ENCODE data around the gene EFEMP1.

Gene EFEMP1

DNA sequence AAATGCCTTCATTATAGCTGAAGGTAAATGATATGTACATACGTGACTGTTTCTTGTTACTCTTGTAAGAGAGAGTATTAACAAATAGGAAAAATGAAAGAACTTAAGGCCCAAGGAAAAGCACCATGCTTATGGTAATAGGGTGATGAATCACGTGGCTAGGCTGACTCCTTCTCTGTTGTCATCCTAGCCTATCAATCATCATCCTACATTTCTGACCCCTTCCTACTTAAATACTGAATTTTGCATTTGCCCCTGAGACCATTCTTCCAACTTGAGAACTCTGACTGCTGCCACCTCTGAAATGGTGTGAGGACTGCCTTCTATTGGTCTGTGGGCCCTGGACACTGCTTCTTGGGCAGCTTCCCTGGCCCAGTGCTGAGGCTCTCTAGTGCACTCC, 28.9 kb downstream of the EFEMP1 start:
- no peak for DNase-seq

DNA sequence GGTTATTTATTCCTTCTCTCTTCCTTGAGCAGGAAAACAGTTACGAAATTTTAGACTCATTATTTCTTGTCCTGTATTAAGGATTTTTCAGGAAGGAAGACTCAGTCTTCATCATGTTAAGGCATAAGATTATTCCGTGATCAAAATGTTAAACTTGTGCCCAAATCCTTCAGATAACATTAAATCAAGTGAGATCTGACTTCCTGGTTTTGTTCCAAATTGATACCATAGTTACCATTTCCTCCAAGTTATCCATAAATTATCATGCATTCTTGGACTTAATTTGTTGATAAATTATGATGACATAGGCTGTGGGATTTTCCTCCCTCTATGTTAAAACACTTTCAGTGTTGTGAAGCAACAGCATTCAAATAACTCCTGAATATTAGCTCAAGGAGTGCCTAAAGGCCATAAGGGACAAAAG, 31.9 kb downstream of the EFEMP1 start:
- no peak for DNase-seq

DNA sequence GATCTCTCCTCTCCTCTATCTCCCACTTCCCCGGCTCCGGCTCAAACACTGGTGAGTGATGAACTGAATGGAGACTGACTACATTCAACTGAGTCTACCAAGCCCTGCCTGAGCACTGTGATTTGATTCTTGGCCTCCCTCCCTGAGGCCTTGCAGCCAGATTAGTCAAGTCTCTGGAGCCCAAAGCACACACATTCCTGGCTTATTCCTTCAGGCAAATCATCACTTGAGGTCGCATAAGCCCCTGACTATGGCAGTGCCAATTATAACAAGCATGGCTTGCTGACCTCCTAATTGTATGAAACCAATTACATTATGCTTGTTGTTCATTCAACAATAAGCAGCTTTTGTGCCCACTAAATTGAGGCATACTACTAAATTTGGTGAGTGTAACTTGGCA, 34.6 kb downstream of the EFEMP1 start:
- no peak for DNase-seq

DNA sequence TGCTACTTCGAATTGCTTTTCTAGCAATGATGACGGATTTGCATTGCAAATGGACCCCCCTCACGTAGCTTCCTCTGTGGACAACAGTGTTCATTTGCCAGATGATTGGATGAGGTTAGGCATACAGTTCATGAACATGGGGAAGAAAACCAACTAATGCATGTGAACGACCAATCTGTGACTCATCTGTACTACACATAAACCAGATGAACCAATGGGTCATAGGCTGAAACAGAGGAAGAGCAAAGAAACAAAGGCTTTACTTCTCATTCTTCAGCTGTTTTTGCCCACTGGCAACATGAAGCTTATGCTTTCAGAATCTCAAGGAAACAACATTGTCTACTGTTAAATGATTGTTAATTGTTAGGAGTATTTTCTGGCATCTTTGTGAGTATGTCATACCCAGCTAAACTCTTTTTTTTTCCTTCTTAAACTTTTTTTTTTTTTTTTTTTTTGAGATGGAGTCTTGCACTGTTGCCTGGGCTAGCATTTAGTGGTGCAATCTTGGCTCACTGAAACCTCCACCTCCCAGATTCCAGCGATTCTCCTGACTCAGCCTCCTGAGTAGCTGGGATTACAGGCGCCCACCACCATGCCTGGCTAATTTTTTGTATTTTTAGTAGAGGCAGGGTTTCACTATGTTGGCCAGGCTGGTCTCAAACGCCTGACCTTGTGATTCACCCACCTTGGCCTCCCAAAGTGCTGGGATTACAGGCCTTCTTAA, 35.5 kb downstream of the EFEMP1 start:
- no peak for DNase-seq

DNA sequence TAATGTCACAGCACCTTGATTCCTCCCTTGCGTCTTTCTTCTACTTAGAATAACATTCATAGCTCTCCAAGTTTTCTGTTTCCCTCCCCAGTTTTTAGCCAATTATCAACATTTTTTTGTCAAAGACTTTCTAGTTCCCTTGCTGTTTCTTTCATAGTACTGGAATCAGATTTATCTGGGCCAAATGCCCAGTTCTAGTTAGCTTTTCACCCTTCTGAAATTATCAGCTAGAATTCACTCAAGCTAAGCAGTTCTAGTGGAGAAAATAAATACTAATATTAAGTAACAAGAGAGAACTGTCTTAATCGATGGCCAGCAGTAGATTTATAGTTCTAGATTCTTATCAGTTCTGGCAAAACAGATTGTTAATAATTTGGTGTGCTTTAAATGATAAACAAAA, 36.2 kb downstream of the EFEMP1 start:
- DNase-seq, result no peak

DNA sequence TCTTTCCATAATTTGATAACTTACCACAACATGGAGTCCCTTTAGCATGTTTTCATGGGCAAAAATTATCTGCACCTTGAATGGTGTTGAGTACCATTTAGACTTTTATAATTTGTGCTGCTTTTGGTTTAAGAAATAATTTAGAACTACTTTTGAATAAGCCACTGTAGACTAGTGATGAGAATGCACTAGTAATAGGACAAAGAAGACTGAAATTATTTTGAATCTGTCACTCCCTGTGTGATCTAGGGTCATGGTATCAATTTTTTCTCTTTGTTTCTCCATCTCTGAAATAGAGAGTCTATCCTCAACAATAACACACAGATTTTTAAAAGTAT, 37.7 kb downstream of the EFEMP1 start:
- DNase-seq, result no peak

DNA sequence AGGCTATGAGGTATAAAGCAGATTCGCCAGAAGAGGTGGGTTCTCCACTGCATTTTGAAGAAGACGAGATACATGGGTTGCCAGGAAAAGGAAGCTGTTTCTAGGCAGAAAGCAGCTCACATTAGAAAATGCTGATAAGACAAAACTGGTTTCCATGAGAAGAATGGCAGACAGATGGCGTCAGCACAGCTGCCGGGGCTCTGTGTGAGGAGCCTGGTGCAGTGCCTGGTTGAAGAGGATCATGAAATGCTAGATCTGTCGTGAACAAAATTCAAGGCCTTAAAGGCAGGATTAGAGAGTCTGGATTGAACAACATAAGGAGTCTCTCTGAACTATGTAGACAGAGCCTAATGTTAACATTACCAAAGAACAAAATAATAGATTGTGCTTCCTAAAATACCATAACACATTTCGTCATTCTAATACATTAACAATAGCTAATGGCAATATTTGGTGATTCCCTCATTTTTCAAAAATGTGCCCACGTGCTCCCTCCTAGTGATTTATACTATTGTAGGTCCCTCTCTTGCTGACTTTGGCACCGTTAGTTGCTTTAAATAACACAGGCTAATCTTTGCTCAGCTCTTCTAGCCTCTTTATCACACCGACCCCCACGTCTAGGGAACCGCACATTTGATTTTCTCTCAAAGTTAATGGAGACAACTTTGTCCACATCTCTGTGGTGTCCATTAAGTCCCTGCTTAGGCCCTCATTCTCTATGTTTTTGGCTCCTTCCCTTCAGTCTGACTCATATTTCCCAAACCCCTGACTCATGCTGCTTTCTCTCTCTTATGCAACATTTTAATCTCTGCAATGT, 38.2 kb downstream of the EFEMP1 start:
- DNase-seq, result no peak

DNA sequence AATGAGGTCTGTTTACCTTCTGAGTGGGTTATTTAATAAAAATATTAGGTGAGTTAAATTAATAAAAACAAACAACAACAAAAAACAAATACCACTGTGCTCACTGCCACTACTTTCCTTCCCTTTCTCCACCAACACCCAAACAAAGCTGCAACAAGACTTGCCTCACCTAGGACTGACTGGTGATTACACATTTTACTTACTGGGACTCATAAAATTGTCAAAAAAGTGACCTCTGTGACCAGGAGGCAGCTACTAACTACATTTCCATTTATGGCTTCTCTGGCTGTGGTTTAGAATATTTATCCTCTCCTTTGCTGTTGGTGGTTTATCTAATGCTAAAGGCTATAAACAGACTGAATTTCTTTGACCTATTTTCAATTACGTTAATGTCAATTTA, 39.8 kb downstream of the EFEMP1 start:
- no peak for DNase-seq

DNA sequence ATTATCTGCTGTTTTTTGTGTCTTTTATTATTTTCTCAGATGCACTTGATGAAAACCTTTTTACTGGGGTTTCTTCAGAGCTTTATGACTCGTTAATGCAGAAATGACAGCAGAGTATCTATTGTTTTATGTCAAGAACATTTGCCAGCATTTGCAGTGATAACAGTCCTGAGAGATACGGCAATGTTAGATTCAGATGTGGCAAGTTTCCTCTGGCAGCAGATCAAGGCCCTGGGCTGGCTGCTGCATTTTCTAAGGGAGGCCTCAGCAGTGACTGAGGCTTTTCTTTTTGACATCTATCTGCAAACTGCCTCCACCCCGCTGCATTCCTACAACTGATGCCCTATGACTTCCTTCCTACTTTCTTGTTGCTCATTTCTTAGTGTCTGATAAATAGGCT, 40.2 kb downstream of the EFEMP1 start:
- DNase-seq, result no peak

DNA sequence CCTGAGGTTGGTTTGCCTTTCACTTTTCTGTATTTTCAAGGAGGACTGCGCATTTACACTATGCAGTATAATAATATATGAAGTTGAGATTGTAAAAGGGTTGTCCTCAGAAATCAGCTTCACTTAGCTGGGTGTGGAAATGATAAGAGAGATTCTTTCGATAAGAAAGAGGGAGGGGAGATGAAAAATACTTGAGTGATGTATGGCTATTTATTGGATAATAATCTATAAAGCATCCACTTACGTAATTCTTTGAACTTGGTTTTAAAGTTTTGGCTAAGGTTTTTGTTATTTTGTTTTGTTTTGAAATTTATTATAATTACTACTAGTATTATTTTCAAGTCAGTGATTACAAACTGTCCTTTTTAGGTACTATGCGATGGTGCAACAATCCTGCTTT, 40.6 kb downstream of the EFEMP1 start:
- DNase-seq, result no peak

DNA sequence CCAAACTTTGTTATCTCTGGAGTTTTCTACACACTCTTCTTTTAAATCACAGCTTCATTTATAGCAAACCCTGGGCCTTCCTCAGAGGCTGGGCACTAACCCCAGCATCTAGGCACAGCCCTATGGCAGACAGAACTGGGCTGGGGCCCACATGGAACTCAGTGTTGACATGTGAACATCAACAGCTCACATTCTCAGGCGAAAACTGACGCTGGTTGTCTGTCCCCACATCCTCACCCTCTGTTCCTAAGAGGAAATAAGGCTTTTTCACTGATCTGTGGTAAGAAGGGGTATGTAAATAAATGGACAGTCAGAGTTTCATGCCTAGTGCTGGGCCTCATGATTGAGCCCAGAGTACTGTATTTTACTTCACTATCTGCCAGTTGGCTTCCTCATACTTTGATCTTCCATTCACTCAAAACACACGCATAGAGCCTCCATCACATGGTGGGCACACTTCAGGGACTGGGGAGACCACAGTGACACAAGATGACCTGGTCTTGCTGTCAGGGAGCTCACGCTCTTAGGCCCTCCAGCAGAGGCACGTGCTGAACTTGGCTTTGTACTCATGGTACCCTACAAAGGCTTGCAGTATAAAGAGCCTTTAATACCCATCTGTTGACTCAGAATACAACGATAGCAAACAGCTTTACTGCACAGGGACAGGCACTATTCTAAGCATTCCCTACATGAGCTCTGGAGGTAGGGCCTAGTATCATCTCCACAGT, 43.0 kb downstream of the EFEMP1 start:
- no peak for DNase-seq

DNA sequence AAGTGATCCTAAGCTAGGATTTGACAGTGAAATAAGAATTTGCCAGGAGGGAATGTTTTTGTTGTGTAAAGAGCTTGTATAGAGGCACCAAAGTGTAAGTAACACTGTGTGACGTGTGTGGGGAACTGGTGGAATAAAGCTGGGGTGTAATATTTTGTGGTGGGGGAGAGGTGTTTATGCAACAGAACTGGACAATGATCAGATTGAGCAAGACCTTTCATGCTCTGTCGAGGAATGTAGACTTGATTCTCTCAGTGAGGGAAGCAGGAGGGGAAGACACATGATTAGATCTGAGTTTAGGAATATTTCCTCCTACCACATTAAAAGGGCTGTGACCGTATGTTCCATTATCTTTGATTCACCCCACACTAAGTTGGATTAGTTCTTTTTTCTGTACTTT, 43.6 kb downstream of the EFEMP1 start:
- no peak for DNase-seq

DNA sequence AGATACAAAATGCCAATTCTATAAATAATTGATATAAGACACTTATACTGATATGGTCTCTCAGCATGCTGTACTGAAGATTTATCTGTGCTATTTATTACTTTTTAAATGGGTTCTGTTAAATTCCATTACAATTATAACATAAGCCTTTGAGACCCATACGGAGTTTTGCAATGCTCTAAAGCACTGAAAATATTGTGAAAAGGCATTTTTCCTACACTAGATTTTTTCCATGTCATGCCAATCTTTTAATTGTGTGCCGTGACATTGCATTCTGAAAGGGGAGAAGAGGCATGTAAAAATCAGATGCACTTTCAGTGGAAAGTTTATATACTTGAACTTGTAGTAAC, 46.5 kb downstream of the EFEMP1 start:
- no peak for DNase-seq

DNA sequence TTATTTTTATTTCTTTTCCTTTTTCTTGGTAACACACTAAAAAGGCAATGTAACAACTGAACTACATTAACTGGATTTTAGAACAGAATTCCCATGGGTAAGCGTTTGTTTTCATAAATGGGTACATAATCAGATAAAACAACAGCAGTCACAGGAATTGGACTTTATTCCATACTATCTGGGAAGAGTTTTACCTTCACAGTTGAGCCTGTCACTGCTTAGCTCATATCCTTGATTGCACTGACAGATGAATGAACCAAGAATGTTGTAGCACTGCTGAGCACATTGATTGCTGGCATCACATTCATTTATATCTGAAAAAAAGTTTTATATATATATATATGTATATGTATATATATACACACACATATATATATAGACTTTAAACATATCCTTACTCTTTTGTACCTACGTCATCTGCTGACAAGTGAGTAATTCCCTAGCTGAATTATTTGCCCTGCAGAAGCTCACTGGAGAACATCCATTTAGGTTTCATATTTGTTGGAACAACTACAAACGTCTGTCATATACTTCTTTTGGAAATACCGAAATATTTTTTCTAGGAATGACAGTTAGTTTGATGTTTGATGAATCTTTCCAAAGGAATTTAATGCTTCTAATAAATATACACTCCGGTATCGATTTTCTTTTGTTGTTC, 47.0 kb downstream of the EFEMP1 start:
- no peak for DNase-seq

DNA sequence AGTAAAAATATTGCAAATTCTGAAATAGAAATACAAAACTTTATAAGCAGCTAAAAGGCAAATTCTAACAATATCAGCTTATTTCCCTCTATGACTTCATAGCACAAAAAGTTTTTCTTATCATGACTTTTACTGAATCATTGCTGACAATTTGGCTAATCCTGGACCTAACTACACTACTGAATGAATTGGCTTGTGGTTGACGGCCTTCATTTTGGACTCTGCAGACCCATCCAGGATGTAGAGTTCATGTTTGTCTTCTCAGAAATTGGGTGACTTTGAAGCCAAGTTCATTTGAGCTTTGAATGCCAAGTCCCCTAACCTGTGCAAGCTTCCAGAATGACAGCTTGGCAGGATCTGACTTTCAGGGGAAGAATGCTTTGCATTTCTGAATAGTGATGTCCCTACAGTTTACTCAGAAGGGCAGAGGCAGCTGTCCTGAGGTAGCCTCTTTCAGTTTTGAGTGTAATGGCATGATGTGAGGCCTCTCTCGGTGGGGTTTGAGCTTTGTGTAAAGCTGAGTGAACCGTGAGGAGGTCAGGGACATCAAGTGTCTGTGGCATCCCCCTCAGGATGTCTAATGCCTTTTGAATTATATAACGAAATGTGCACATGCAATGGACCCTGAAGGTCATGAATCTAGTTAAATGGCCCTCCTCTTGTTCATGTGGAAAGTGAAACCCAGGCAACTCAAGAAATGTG, 48.0 kb downstream of the EFEMP1 start:
- no peak for DNase-seq

DNA sequence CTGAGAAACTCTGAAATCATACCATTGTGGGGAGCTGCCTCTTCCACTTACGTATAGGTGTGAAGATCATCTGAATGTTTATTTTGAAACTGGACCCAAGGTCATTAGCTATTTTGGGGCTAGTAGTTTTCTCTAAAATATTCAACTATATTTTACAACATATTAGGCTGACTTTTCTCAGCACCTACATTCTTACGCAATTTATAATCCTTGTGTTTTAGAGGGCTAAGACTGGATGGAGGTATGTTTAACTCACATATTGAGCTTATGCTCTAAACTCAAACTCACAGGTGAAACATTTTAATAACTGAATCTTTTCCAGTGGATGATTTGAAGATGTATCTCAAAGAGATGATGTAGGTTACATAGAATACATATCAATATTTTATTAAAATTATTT, 49.2 kb downstream of the EFEMP1 start:
- DNase-seq, result no peak

DNA sequence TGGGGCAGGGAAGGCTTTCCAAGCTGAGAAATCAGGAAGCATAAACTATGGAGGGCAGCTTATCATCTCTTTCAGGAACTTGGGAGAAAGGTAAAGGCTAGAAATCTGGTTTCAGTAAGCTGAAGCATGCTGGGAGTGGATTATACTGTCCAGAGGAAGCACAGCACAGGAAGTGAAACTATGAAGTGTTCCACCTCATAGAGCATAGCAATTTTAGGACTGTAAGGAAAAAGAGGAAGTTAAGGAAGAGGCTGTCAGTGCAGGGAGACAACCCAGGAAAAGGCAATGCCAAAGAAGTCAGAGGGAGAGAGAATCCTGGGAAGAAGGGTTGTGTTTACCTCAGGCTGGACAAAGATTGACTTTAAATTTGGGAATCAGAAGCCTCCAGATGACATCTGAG, 51.9 kb downstream of the EFEMP1 start:
- DNase-seq, result no peak

DNA sequence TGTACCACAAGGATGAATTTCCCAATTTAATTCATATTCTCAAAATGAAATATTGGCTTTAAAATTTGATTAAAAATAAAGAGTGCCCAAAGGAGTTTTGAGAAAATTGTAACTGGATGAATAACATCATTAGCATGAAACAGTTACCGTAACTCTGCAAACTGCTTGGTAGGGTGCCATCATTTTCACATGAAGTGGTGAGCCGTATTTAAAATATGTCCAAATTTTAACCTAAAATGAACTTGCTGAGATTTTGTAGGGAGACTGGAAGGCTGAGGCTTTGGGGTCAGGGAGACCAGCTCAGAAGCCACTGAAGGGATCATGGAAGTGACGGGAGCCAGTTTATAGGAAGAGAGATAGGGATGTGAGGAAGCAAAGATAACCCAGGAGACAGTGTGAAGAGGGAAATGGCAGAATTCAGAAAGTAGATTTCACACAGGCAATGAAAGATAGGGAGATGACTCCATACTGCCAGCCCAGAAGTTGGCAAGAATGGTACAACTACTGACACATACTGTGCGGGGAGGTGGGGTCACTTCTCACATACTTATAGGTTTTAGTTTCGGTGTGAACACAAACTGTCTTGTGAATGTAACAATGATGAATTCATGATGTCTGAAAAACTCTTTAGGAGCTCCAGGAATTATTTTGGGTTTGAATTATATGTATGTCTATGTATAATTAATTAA, 53.8 kb downstream of the EFEMP1 start:
- DNase-seq, result no peak

DNA sequence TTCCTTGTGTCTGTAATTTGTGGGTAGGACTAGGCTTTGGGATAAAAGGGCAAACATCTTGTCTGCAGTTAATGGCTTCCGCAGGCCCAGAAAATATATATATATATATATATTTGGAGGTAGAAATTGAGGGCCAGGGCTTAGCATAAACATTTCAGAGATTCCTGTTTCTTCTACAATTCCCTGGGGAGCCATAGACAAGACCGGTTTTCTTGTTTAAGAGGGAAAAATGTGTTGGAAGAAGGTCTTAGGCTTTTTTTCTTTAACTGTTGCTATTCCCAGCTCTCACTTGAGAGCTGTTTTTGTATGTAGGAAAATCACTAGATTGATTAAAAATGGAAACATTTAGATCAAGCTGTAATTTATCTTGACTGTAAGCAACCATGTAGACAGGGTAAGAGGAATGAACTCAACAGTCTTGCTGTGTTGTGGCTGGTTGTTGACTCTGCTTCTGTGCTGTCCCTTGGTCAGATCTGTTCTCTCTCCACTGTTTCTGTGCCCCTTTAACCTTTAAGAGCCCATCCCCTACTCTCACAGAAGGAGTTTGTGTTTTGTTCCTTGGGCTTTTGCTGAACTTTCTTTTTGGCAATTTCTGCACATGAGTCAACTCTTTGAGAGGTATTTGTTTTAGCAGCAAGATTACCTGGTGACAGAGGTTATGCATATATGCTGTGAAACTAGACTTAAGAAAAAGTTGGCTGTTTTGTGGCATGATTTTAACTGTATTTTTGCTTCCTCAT, 58.3 kb downstream of the EFEMP1 start:
- no peak for DNase-seq

DNA sequence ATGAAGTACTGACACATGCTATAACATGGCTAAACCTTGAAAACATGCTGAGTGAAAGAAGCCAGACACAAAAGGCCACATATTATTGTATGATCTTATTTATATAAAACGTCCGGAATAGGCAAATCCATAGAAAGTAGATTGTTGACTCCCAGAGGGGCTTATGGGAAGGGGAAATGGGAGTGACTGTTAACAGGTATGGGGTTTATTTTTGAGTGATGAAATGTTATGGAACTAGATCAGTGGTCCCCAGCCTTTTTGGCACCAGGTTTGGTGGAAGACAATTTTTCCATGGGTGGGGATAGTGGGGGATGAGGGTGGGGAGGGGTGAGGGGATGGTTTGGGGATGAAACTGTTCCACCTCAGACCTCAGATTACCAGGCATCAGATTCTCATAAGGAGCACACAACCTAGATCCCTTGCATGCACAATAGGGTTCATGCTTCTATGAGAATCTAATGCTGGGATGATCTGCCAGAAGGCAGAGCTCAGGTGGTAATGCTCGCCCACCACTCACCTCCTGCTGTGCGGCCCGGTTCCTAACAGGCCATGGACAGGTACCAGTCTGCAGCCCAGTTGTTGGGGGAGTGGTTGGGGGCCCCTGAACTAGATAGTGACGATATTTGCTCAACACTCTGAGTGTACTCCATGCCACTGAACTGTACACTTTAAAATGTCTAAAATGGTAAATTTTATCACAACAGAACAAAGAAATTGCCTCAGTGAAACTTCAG, 59.1 kb downstream of the EFEMP1 start:
- no peak for DNase-seq
